Adrenal gland (tissue), 12 donors: ENCODE measurements around the gene FUT8. TPM values are rescaled to one million over a fixed set of nuclear protein-coding genes. Genes with fewer than 3 reads are reported as not detected.

Experiments
- DNase-seq, 7 donors: peaks; one replicate each; pipeline ENCODE4 v3.0.0-alpha.2; 2019 to 2020
- H3K27ac ChIP-seq, 5 donors: fragments of 200-600 bp; sonication (generic) in 4 of 5; 1 replicate in 3 of 5; 2 replicates in 2 of 5; pipeline versions ENCODE4 v1.5.1 to v1.8.0; 2016 to 2020; ENCODE audit warnings: mild to moderate bottlenecking in 1 of 5
- H3K27me3 ChIP-seq: fragments of 200-600 bp; 2 replicates; pipeline ENCODE4 v1.8.0; 2021
- H3K36me3 ChIP-seq, 2 donors: fragments of 200-600 bp; replicated peaks in 1 of 2; 1 replicate in 1 of 2; 2 replicates in 1 of 2; pipeline versions ENCODE4 v1.5.1 to v1.8.0; 2018 to 2022
- H3K4me1 ChIP-seq, 2 donors: fragments of 200-600 bp; replicated peaks in 1 of 2; 1 replicate in 1 of 2; 2 replicates in 1 of 2; pipeline versions ENCODE4 v1.5.1 to v1.8.0; 2018 to 2021
- H3K4me3 ChIP-seq, 4 donors: fragments of 200-600 bp; sonication (generic) in 3 of 4; one replicate each; pipeline ENCODE4 v1.5.1; 2016 to 2018
- H3K9me3 ChIP-seq, 3 donors: fragments of 200-600 bp; sonication (generic) in 1 of 3; replicated peaks in 1 of 3; 1 replicate in 2 of 3; 2 replicates in 1 of 3; pipeline versions ENCODE4 v1.5.1 to v1.8.0; 2016 to 2021
- POLR2A ChIP-seq, 2 donors: fragments of 450-650 bp; IDR thresholded peaks; one replicate each; pipeline ENCODE4 v1.6.1; 2017; ENCODE audit warnings: antibody characterized with exemption in 2 of 2, mild to moderate bottlenecking in 2 of 2, moderate library complexity in 1 of 2
- WGBS, 4 donors: extraction: QIAGEN DNeasy Blood & Tissue Kit in 2 of 4; methylation state at CpG; one replicate each; pipeline versions ENCODE4 v1.1.5 to v1.1.7; 2013 to 2017; 5-methylcytosine and 5-hydroxymethylcytosine counted together
- intact Hi-C, 2 donors: fragments of 100-400 bp; cut with DNase I; formaldehyde crosslinking; loops; one replicate each; pipeline versions ENCODE4 v1.14.1 to v1.15.0; 2022 to 2023
- polyA plus RNA-seq, 3 donors: library from polyadenylated mRNA; stranded (reverse); fragments of 200-250 nt in 2 of 3; fragments of 350-450 nt in 1 of 3; fragmentation: Illumina TruSeq in 1 of 3; extraction: RNeasy Lipid Tissue Mini Kit (QIAGEN cat#74804) in 1 of 3; gene quantifications; one replicate each; pipeline ENCODE4 v1.2.3, GENCODE V29; 2013 to 2014
- total RNA-seq, 9 donors: library from RNA; depleted of rRNA in 4 of 9; stranded (reverse); fragments of >200 nt in 4 of 9; fragments of 120-200 nt in 1 of 9; fragmentation: NEBNext Ultra II Directional in 1 of 9; extraction: Animal tissue kit (Norgen Biotek cat#: 25700) in 1 of 9; gene quantifications; one replicate each; pipeline versions ENCODE4 v1.1.0 to v1.2.4, GENCODE V29; 2013 to 2023
- TF ChIP-seq, protein P1 (sequence below), 6 experiments: fragments of 450-650 bp in 4 of 6; fragments of 200-600 bp in 2 of 6; sonication (generic) in 1 of 6; IDR thresholded peaks; 1 replicate in 5 of 6; 2 replicates in 1 of 6; pipeline versions ENCODE4 v1.5.1 to v1.8.0; 2016 to 2021; ENCODE audit warnings: antibody characterized with exemption in 6 of 6, mild to moderate bottlenecking in 2 of 6, moderate library complexity in 1 of 6
- donor health status: healthy with polysubstance abuse.
- donor health status: Bipolar disorder and iron deficiency.
- donor health status: DM: yes; HTN: yes; CAD: no.
- donor health status: DM: no; HTN: no; CAD: no.
- donor health status: DM: no; HTN: no; CAD: no.
- donor health status: DM: yes; HTN: yes; CAD: no.

Gene FUT8
- total and polyA plus RNA-seq, 12 donors: 7.8 to 32.1 (median 21.1) TPM

DNA sequence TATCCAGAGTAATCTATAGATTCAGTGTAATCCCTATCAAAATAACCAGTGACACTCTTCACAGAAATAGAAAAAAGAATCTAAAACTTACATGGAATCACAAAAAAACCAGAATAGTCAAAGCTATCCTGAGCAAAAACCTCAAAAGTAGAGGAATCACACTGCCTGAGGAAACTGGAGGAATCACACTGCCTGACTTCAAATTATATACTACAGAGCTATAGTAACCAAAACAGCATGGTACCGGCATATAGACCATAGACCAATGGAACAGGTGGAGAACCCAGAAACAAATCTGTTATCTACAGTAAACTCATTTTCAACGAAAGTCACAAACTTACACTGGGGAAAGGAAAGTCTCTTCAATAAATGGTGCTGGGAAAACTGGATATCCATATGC, 244.0 kb downstream of the FUT8 start:
- Histone ChIP-seq H3K9me3 (no peaks in the 10 kb centered on the region), H3K36me3 (no peaks in the 10 kb centered on the region), H3K27ac (no peak overlapping the region), H3K4me1 (no peaks in the 10 kb centered on the region), H3K27me3 (no peaks in the 10 kb centered on the region), H3K4me3 (no peak overlapping the region)
- intact Hi-C loops: no loop called here
- WGBS, 4 donors: 90 to 100% (median 97%) methylated on average over 2 of the region's 2 CpGs
- no peak for DNase-seq
- TF ChIP-seq POLR2A (IDR thresholded peaks at IDR 0.05): no peak
- TF ChIP-seq, protein P1, sequence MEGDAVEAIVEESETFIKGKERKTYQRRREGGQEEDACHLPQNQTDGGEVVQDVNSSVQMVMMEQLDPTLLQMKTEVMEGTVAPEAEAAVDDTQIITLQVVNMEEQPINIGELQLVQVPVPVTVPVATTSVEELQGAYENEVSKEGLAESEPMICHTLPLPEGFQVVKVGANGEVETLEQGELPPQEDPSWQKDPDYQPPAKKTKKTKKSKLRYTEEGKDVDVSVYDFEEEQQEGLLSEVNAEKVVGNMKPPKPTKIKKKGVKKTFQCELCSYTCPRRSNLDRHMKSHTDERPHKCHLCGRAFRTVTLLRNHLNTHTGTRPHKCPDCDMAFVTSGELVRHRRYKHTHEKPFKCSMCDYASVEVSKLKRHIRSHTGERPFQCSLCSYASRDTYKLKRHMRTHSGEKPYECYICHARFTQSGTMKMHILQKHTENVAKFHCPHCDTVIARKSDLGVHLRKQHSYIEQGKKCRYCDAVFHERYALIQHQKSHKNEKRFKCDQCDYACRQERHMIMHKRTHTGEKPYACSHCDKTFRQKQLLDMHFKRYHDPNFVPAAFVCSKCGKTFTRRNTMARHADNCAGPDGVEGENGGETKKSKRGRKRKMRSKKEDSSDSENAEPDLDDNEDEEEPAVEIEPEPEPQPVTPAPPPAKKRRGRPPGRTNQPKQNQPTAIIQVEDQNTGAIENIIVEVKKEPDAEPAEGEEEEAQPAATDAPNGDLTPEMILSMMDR (IDR thresholded peaks at IDR 0.05): no peak

- no peaks in the 10 kb centered on the region for H3K4me1 ChIP-seq
- H3K9me3 ChIP-seq: no peaks in the 10 kb centered on the region
- H3K27me3 ChIP-seq: no peaks in the 10 kb centered on the region
- no peak overlapping the region for H3K27ac ChIP-seq
- H3K4me3 ChIP-seq: no peak overlapping the region
- no peaks in the 10 kb centered on the region for H3K36me3 ChIP-seq
- no peak for DNase-seq
- intact Hi-C loops: no loop called here
- TF ChIP-seq, protein P1 (IDR thresholded peaks at IDR 0.05): no peak
- no peak for TF ChIP-seq POLR2A (IDR thresholded peaks at IDR 0.05)
Observed at GRCh38 chr14:65658202-65658601, 245.7 kb downstream of the FUT8 start.

DNA sequence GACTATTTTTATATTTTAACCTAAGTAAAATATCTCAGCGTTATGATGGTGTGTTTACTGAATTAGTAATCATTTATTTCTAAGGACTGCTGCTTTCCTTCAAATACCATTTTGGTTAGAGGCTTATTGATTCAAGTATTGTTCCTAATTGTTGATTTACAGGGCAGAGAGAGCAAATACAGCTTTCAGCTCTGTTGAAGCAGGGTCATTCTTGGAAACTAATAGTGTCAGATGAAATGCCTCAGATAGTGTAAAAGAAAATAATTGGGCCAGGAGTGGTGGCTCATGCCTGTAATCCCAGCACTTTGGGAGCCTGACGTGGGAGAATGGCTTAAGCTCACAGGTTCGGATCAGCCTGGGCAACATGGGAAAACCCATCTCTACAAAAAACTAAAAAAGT, 249.3 kb downstream of the FUT8 start:
- no peaks in the 10 kb centered on the region for H3K36me3 ChIP-seq
- no peaks in the 10 kb centered on the region for H3K9me3 ChIP-seq
- no peak overlapping the region for H3K4me3 ChIP-seq
- no peak for TF ChIP-seq POLR2A (IDR thresholded peaks at IDR 0.05)
- TF ChIP-seq, protein P1 (IDR thresholded peaks at IDR 0.05): no peak
- 95 to 98% (median 96%) methylated on average over 3 of the region's 3 CpGs for WGBS, 4 donors
- intact Hi-C loops: no loop called here
- no peaks in the 10 kb centered on the region for H3K4me1 ChIP-seq
- no peak overlapping the region for H3K27ac ChIP-seq
- no peaks in the 10 kb centered on the region for H3K27me3 ChIP-seq
- no peak for DNase-seq

- DNase-seq: no peak
- Histone ChIP-seq H3K9me3 (no peaks in the 10 kb centered on the region), H3K27ac (no peak overlapping the region), H3K36me3 (no peaks in the 10 kb centered on the region), H3K27me3 (no peaks in the 10 kb centered on the region), H3K4me1 (no peaks in the 10 kb centered on the region), H3K4me3 (no peak overlapping the region)
- intact Hi-C loops: no loop called here
- no peak for TF ChIP-seq POLR2A (IDR thresholded peaks at IDR 0.05)
- TF ChIP-seq, protein P1 (IDR thresholded peaks at IDR 0.05): no peak
Observed at GRCh38 chr14:65664436-65664835, 251.9 kb downstream of the FUT8 start.
